ENCODE measurements around the gene CMSS1. TPM values are rescaled to one million over a fixed set of nuclear protein-coding genes. Genes with fewer than 3 reads are reported as not detected.

CMSS1 gene
- total and polyA plus RNA-seq, 2 of the 13 experiments (the other 11 are each of a cell fraction or from before 2014, with no cell fraction given) = 6.4 to 48.7 TPM

GRCh38 chr3:100154171-100154570, 336.5 kb downstream of the CMSS1 start:
- FAIRE-seq (no peak), ATAC-seq (no peak), DNase-seq (ENCODE audit: low spot score) (no peak)
- ChIA-PET CTCF (ENCODE audit: low intra/inter-chr PET ratio, low total read pairs) (no interaction called here), POLR2A (no interaction called here)
- no peak overlapping the region for H3K27ac ChIP-seq (ENCODE audit: extremely low read length, insufficient read depth, low read length)
- no peak overlapping the region for H3K9ac ChIP-seq (ENCODE audit: insufficient read depth, low read depth, low read length)
- no peak overlapping the region for H3K4me3 ChIP-seq (replicated peaks in 1 of 3; ENCODE audit: insufficient read depth in 1 of 3, low read depth in 2 of 3, low read length in 3 of 3)
- WGBS (ENCODE audit: low lambda C conversion rate) = 100% methylated on average over 1 of the region's 1 CpG
- H3K79me2 ChIP-seq (ENCODE audit: insufficient read depth, low read length) = no peaks in the 10 kb centered on the region
- BruUV-seq (replicated peaks) = no TSS peak
- in situ Hi-C loops (cut with HindIII; ENCODE audit: extremely low pct_ligation_motif_present, low pct_unique_long_range_greater_than_20kb) (no loop called here), intact Hi-C loops (cut with micrococcal nuclease; ENCODE audit: unreplicated experiment) (no loop called here)
- no peak overlapping the region for H2AFZ ChIP-seq (ENCODE audit: low read length)
- no peaks in the 10 kb centered on the region for H4K20me1 ChIP-seq (ENCODE audit: insufficient read depth, low read length)
- no peak overlapping the region for H3K4me2 ChIP-seq (ENCODE audit: low read depth, low read length)
- H3K9me3 ChIP-seq (ENCODE audit: low read length) = peaks cover 12% of the 10 kb centered on the region
- H3K4me1 ChIP-seq (ENCODE audit: insufficient read depth, low read length) = no peaks in the 10 kb centered on the region
- no peaks in the 10 kb centered on the region for H3K27me3 ChIP-seq (ENCODE audit: control insufficient read depth in 1 of 2, insufficient read depth in 2 of 2, low read length in 2 of 2)
- H3K36me3 ChIP-seq (replicated peaks in 1 of 2; ENCODE audit: control insufficient read depth in 1 of 2, insufficient read depth in 2 of 2, low read length in 2 of 2) = peaks cover 0 to 5% of the 10 kb centered on the region in 2 experiments
- no peak for TF ChIP-seq ELF3 (CRISPR knock-in tag; IDR thresholded peaks at IDR 0.05)
- TF ChIP-seq DNMT1 (CRISPR knock-in tag; IDR thresholded peaks at IDR 0.05) = no peak
- no peak for TF ChIP-seq ZNF124 (CRISPR knock-in tag; IDR thresholded peaks at IDR 0.05)
- no peak for TF ChIP-seq REXO4 (CRISPR knock-in tag; IDR thresholded peaks at IDR 0.05; ENCODE audit: borderline replicate concordance)
- no peak for TF ChIP-seq ZNF761 (CRISPR knock-in tag; conservative IDR thresholded peaks at IDR 0.05)
- peak; percentile 85 for TF ChIP-seq NFE2L2 (IDR thresholded peaks at IDR 0.05; ENCODE audit: low read length)
- no peak for TF ChIP-seq GZF1 (CRISPR knock-in tag; IDR thresholded peaks at IDR 0.05)
- no peak for TF ChIP-seq ZNF781 (CRISPR knock-in tag; IDR thresholded peaks at IDR 0.05; ENCODE audit: borderline replicate concordance, not compliant biosample characterization)
- TF ChIP-seq NCOA2 (CRISPR knock-in tag; IDR thresholded peaks at IDR 0.05) = no peak
- TF ChIP-seq TRIM22 (IDR thresholded peaks at IDR 0.05) = no peak
- no peak for TF ChIP-seq ZNF17 (CRISPR knock-in tag; IDR thresholded peaks at IDR 0.05)
- no peak for TF ChIP-seq SETDB1 (CRISPR knock-in tag; IDR thresholded peaks at IDR 0.05; ENCODE audit: borderline replicate concordance)
- no peak for TF ChIP-seq NCOA1 (CRISPR knock-in tag; IDR thresholded peaks at IDR 0.05)
- TF ChIP-seq MAFF (IDR thresholded peaks at IDR 0.05; ENCODE audit: low read depth, low read length) = peak; percentile 60
- no peak for TF ChIP-seq ZNF780A (CRISPR knock-in tag; IDR thresholded peaks at IDR 0.05)
- TF ChIP-seq DBP (CRISPR knock-in tag; IDR thresholded peaks at IDR 0.05; ENCODE audit: not compliant biosample characterization) = no peak
- no peak for TF ChIP-seq ZNF576 (CRISPR knock-in tag; IDR thresholded peaks at IDR 0.05)
- TF ChIP-seq MAFK (conservative IDR thresholded peaks at IDR 0.05 in 1 of 2, IDR thresholded peaks at IDR 0.05 in 1 of 2; ENCODE audit: low read length in 2 of 2) = peak; percentile 45 to 71; a peak in 3 of 4 replicates
- TF ChIP-seq ZNF704 (CRISPR knock-in tag; IDR thresholded peaks at IDR 0.05; ENCODE audit: borderline replicate concordance) = no peak

Data from HepG2 (cell line).